Measurements from ENCODE around the gene TVP23A.

The TVP23A gene

DNA sequence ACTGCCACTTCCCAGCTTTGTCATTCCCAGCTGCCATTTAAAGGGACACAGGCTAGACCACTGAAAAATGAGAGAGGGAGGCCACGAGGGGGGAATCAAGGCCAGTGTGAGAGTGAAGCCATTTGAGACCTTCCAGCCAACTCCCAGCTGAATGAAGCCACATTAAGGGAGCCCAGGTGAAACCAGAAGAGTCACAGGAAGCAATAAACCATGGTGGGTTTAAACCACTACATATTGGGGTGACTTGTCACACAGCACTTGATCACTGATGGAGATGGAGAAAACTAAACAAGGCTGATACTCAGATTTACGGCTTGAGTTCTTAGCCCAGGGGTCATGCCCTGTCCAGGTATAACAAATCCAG lies 77.8 kb downstream of the TVP23A start:
- H3K4me3 ChIP-seq (replicated peaks; ENCODE audit: low read depth, low read length) = no peak overlapping the region
- TF ChIP-seq, protein P1, sequence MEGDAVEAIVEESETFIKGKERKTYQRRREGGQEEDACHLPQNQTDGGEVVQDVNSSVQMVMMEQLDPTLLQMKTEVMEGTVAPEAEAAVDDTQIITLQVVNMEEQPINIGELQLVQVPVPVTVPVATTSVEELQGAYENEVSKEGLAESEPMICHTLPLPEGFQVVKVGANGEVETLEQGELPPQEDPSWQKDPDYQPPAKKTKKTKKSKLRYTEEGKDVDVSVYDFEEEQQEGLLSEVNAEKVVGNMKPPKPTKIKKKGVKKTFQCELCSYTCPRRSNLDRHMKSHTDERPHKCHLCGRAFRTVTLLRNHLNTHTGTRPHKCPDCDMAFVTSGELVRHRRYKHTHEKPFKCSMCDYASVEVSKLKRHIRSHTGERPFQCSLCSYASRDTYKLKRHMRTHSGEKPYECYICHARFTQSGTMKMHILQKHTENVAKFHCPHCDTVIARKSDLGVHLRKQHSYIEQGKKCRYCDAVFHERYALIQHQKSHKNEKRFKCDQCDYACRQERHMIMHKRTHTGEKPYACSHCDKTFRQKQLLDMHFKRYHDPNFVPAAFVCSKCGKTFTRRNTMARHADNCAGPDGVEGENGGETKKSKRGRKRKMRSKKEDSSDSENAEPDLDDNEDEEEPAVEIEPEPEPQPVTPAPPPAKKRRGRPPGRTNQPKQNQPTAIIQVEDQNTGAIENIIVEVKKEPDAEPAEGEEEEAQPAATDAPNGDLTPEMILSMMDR (IDR thresholded peaks at IDR 0.05; ENCODE audit: low read length, missing control alignments) = no peak
- DNase-seq (ENCODE audit: low read depth) = no peak

DNA sequence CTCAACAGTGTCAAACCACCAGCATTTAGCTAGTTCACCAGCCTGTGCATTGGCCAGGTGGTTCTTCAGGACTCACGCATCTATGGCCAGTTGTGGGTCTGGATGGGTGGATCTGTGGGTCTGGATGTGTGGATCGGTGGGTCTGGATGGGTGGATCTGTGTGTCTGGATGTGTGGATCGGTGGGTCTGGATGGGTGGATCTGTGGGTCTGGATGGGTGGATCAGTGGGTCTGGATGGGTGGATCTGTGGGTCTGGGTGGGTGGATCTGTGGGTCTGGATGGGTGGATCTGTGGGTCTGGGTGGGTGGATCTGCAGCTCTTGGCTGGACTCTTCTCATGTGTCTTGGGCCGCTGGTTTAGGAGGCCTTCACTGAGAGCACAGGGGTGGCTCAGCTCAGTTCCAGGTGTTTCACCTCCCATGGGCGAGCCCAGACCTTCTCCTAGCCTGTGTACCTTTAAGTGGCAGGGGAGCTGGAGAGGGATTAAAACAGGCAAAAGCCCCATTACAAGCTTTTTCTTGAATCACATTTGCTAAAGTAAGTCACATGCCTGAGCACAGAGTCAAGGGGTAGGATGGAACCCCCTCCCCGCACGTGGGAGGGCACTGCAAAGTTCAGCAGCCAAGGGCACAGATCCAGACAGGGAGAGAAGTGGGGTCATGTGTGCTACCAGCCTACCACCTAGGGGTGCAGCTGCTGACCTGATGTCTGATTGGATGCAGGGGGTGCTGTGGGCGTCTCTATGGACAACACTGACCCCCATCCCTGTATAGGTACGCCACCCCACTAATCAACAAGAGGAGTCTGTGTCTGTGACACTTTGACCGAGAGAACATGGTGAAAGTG lies 78.4 kb downstream of the TVP23A start:
- no peak overlapping the region for H3K4me3 ChIP-seq (replicated peaks; ENCODE audit: low read depth, low read length)
- TF ChIP-seq, protein P1 (IDR thresholded peaks at IDR 0.05; ENCODE audit: low read length, missing control alignments) = no peak
- no peak for DNase-seq (ENCODE audit: low read depth)

DNA sequence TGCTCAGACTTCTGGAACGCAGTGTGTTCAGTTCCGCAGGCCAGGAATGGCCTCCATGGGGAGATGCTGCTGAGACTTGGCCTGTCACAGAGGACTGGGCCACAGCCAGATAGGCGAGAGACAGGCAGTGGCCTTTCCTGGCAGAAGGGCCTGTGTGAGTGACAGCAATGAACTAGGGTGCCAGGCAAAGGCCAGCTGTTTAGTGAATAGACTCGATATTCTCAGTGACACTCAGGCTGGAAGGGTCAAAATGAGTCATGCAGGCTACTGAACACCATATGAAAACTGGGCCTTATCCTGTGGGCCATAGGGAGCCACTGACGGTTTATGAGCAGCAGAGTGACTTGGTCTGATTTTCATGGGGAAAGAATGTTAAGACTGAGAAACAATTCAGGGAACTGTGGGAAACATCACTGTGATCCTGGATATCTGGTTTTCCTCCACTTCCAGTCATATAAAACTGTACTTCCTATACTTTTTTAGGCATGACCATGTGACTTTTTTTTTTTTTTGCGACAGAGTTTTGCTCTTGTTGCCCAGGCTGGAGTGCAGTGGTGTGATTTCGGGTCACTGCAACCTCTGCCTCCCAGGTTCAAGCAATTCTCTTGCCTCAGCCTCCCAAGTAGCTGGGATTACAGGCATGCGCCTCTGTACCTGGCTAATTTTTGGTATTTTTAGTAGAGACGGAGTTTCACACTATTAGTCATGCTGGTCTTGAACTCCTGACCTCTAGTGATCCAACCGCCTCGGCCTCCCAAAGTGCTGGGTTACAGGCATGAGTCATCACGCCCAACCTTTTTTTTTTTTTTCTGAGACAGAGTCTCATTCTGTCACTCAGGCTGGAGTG lies 80.1 kb downstream of the TVP23A start:
- DNase-seq (ENCODE audit: low read depth) = peak; percentile 68
- TF ChIP-seq, protein P1 (IDR thresholded peaks at IDR 0.05; ENCODE audit: low read length, missing control alignments) = no peak
- H3K4me3 ChIP-seq (replicated peaks; ENCODE audit: low read depth, low read length) = no peak overlapping the region

DNA sequence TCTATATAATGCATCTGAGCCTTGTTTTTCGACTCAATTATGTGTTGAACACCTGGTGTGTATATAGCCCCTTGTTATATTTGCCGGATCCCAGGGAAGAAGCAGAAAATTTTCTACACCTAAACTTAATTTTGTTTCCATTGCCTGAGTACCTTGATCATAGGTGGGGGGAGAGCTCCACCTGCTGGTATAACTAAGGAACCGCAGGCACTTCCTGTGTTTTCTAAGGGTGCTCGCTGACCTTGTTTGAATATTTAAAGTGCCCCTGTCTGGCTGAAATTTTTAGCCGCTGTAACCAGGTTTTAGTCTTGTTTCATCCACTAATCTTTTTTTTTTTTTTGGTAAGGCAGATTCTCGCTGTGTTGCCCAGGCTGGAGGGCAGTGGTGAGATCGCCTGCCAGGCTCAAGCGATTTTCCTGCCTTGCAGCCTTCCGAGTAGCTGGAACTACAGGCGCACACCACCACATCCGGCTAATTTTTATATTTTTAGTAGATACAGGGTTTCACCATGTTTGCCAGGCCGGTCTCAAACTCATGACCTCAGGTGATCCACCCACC lies 81.4 kb downstream of the TVP23A start:
- TF ChIP-seq, protein P1 (IDR thresholded peaks at IDR 0.05; ENCODE audit: low read length, missing control alignments) = peak; percentile 93
- DNase-seq (ENCODE audit: low read depth) = peak; percentile 77

DNA sequence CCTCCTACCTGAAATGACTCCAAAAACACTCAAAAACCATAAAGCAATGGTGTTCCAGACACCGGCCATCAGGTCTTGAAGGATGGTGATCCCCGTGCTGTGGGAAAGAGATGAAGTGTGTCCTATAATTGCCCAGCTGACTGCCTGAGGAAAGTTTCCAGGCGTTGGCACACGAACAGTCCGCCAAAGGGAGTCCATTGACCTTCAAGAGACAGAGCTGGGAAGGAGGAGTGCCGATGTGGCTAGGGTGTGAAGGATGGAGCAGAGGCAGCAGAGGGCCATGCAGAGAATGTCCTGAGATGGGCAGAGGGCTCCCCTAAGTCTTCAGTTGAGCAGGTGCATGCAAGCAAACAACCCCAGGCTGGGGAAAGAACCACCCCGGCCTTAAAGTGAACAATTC lies 86.8 kb downstream of the TVP23A start:
- no peak for DNase-seq (ENCODE audit: low read depth)
- H3K4me3 ChIP-seq (replicated peaks; ENCODE audit: low read depth, low read length) = no peak overlapping the region
- TF ChIP-seq, protein P1 (IDR thresholded peaks at IDR 0.05; ENCODE audit: low read length, missing control alignments) = no peak

More for the DNA sequence above, 81.4 kb downstream of the TVP23A start:
- H3K4me3 ChIP-seq (replicated peaks; ENCODE audit: low read depth, low read length) = no peak overlapping the region

DNA sequence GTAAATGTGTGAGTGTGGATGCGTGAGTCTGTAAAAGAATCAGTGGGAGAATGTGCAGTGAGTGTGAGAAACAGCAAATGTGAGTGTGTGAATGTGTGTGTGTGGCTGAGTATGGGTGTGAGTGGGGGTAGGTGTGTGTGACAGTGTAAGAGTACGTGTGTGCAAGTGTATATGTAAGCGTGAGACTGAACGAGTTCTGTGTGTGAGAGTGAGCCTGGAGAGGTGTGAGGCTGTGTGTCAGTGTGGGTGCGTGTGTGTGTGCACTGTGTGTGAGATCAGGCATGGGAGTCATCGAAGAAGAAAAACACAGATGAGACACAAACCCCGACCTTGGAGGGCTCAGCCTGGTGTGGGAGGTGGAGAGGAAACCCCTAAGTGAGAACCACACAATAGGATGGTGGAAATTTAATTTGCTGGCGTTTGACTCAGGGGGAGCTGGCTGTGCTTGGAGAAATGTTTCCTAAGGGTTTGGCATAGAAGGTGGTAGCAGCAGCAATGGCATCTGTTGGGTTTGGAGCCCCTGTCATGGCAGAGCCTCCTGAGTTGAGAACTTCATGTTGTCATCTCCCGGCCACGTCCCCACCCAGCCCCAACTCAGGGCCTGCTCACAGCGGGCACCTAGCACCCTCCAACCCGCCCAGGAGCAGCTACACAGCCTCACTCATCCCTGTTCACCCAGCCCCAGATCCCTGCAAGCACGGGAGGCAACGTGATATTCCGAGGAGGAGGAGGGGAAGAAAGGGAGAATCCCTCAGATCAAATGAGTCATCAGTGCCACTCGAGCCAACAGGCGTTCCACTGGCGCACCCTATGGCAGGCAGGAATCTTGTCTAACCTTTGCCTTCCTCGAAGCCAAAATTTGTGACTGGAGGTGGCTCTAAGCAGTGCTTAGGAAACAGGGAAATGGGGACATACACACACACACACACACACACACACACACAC lies 89.2 kb downstream of the TVP23A start:
- DNase-seq (ENCODE audit: low read depth) = peak; percentile 42
- TF ChIP-seq, protein P1 (IDR thresholded peaks at IDR 0.05; ENCODE audit: low read length, missing control alignments) = no peak
- H3K4me3 ChIP-seq (replicated peaks; ENCODE audit: low read depth, low read length) = no peak overlapping the region

Data from fibroblast of pulmonary artery (primary cell).